ENCODE results near the gene ELOVL6.
"Not testable (repeated sequence)": the region's sequence is repeated elsewhere in the genome, so short reads cannot be mapped to it uniquely, and the experiment has no call there.

DNA sequence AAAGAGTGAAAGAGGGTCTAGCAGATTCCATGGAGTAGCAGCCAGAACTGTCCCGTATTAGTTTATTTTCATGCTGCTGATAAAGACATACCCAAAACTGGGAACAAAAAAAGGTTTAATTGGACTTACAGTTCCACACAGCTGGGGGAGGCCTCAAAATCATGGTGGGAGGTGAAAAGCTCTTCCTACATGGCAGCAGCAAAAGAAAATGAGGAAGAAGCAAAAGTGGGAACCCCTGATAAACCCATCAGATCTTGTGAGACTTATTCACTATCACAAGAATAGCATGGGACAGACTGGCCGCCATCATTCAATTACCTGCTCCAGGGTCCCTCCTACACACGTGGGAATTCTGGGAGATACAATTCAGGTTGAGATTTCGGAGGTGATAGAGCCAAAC, 18.8 kb upstream of the ELOVL6 start:
- TF ChIP-seq, protein P1, sequence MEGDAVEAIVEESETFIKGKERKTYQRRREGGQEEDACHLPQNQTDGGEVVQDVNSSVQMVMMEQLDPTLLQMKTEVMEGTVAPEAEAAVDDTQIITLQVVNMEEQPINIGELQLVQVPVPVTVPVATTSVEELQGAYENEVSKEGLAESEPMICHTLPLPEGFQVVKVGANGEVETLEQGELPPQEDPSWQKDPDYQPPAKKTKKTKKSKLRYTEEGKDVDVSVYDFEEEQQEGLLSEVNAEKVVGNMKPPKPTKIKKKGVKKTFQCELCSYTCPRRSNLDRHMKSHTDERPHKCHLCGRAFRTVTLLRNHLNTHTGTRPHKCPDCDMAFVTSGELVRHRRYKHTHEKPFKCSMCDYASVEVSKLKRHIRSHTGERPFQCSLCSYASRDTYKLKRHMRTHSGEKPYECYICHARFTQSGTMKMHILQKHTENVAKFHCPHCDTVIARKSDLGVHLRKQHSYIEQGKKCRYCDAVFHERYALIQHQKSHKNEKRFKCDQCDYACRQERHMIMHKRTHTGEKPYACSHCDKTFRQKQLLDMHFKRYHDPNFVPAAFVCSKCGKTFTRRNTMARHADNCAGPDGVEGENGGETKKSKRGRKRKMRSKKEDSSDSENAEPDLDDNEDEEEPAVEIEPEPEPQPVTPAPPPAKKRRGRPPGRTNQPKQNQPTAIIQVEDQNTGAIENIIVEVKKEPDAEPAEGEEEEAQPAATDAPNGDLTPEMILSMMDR (IDR thresholded peaks at IDR 0.05 in 2 of 3, conservative IDR thresholded peaks at IDR 0.05 in 1 of 3; ENCODE audit: control insufficient read depth in 2 of 3, extremely low read depth in 1 of 3, insufficient read depth in 1 of 3, low read depth in 3 of 3, low read length in 3 of 3): not testable (repeated sequence)
- TF ChIP-seq POLR2AphosphoS5 (IDR thresholded peaks at IDR 0.05; ENCODE audit: low read length); PAX5 (IDR thresholded peaks at IDR 0.05; ENCODE audit: borderline replicate concordance, low read depth, low read length); RAD21 (IDR thresholded peaks at IDR 0.05; ENCODE audit: insufficient read depth, low read depth, low read length): not testable (repeated sequence)
